HG03378 (cell line): ENCODE measurements around the gene PBX4.
A peak's percentile ranks its signal among the peaks of the same experiment; 100 is the strongest.

Experiments
- ATAC-seq: cut with Tn5 transposase; IDR thresholded peaks from one replicate; pipeline ENCODE4 v1.9.1; 2021; ENCODE audit warnings: mild to moderate bottlenecking, moderate library complexity; ENCODE audit not compliant: unreplicated experiment

Gene PBX4

DNA sequence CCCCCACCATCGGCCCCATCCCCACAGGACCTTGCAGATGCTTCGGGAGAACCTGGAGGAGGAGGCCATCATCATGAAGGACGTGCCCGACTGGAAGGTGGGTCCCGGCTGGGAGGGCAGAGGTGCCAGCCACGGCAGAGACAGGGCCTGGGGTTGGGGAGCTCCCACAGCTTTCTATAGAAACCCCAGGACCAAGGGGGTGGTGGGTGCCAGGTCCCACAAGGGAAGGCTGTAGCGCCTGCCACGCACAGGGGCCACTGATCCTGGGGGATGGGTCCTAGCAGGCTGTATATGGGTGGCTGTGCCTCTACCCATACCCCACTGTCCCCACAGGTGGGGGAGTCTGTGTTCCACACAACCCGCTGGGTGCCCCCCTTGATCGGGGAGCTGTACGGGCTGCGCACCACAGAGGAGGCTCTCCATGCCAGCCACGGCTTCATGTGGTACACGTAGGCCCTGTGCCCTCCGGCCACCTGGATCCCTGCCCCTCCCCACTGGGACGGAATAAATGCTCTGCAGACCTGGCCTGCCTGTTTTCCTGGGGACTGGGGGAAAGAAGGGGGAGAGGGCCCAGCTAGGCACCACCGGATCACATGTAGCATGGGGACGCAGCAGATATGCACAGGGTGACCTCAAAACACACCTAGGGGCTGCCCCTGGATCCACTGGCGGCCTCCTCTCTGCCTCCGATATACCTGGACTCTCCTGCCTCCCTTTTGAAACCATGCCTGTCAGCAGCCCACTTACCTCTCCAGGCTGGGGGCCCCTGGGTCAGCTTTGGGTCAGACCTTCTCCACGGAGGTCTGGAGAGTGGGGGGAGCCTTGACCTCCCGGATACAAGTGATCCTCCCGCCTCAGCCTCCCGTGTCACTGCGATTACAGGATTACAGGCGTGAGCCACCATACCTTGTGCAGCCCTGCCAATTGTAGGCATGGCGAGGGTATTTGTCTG lies 90.5 kb downstream of the PBX4 start:
- no peak for ATAC-seq

DNA sequence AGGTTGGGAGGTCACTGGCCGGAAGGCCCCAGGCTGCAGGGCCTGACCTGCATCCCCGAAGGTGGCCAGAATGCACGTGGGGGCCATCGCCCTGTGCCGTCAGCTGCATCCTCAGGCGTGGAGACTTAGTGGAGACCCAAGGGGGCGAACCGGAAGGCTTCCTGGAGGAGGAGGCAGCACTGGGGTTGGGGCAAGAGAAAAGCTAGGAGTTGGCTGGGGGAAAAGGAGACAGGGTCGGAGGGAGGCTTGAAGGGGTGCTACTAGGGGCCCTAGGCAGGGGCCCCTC lies 91.2 kb downstream of the PBX4 start:
- no peak for ATAC-seq

DNA sequence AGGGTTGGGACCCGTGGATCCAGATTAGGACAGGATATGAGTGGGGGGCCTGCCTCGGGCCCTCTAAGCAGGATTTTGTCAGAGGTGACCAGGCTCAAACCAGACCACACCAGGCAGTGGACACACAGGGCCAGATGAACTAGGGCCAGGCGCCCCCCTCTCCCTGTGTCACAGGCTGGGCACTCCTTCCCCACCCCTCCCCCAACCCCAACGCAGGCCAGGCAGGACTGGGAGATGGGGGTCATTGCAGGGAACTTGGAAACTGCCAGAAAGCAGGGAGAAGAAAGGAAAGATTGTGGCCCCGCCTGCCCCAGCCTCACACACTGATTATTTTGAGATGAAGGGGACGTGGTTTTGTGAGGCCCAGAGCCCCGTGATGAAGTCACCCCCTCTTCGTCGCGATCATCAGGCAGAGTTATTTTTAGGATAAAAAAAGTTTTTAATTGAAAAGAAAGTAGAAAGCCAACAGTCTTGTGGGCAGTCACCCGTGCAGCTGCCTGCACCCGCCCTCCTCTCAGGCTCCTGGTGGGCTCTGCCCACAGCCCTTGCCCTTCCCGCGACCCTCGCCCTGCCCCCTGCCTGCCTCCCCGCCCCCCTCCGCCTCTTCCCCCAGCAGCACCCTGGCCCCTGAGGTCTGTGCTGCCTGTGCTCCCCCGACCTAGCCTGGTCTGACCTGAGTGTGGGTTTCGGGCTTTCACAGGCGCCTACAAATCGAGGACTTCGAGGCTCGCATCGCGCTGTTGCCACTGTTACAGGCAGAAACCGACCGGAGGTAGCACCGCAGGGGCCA lies 91.7 kb downstream of the PBX4 start:
- no peak for ATAC-seq

DNA sequence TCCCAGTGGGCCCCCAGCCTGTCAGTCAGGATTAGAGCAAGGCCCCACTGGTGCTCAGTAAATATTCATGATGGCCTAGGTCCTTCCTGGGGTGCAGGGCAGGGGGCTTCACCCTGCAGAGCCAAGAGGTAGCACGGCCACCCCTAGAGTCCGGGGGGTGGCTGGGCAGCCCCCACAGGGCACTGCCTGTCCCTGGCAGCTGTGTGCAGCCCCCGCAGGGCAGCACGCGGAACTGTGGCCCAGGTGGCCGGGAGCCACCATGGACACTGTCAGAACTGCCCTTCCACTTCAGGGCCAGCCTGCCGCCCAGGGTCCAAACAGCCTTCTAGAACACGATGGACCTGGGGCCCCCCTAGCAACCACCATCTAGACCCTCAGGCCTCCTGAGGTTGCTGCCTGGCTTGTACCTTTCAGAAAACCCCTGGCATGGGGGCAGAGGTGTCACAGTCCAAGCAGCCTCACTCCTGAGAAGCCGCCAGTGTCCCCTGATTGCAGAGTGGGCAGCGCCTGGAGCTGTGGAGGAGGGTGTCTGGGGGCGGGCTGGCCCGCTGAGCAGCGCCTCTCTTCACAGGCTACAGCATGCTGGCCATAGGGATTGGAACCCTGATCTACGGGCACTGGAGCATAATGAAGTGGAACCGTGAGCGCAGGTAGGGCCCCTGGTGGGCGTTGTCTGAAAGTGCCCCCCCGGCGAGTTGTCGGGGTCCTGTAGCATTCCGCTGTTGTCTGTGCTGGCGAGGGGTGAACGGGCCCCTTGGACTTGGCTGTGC lies 92.7 kb downstream of the PBX4 start:
- no peak for ATAC-seq

DNA sequence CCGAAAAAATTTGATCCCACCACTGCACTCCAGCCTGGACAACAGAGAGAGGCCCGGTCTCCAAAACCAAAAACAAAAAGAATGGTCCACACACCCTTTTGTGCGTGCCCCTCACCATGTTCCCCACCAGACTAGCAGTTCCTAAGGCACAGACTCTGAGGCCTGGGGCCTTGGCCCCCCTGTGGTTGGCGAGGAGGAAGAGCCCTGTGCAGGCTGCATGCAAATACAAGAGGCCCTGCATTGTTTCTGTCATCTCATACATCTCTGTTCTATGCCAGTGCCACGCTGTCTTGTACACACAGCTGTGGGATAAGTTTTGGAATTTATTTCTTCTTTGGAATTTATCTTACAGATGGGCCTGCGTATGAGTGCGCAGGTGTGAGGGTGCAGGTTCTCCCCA lies 94.4 kb downstream of the PBX4 start:
- no peak for ATAC-seq

DNA sequence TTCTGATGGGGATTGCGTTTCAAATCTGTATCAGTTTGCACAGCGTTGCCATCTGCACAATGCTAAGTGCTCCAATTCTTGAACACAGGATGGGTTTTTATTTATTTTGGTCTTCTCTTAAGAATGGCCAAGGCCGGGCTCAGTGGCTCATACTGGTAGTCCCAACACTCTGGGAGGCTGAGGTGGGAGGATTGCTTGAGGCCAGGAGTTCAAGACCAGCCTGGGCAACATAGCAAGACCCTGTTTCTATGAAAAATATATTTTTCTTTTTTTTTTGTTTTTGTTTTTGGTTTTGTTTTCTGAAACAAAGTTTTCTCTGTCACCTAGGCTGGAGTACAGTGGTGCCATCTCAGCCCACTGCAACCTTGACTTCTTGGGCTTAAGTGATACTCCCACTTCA lies 95.3 kb downstream of the PBX4 start:
- ATAC-seq, result no peak

DNA sequence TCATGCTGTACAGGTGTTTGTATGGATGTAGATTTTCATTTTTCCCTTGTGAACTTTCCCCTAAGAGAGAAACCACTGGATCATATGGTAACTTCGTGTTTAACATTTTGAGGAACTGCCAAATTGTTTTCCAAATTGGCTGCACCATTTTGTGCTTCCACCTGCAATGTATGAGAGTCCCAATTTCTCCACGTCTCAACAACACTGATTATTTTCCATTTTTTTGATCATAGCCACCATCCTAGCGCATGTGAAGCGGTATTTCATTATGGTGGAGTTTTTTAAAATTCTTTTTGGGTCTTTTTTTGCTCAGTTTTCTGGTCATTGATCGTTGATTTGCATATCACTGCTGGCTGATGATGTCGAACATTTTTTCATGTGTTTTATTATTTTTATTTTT lies 97.5 kb downstream of the PBX4 start:
- ATAC-seq, result no peak

DNA sequence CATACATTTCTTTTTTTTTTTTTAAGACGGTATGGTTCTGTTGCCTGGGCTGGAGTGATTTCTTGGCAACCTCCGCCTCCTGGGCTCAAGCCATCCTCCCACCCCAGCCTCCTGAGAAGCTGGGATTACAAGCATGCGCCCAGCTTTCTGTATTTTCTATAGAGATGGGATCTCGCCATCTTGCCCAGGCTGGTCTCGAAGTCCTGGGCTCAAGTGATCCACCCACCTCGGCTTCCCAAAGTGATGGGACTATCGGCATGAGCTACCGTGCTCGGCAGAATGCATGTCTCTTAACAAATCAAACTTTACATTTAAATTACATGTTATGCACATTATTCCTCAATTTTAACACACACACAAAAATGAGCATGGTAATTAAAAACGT lies 101.3 kb downstream of the PBX4 start:
- no peak for ATAC-seq

DNA sequence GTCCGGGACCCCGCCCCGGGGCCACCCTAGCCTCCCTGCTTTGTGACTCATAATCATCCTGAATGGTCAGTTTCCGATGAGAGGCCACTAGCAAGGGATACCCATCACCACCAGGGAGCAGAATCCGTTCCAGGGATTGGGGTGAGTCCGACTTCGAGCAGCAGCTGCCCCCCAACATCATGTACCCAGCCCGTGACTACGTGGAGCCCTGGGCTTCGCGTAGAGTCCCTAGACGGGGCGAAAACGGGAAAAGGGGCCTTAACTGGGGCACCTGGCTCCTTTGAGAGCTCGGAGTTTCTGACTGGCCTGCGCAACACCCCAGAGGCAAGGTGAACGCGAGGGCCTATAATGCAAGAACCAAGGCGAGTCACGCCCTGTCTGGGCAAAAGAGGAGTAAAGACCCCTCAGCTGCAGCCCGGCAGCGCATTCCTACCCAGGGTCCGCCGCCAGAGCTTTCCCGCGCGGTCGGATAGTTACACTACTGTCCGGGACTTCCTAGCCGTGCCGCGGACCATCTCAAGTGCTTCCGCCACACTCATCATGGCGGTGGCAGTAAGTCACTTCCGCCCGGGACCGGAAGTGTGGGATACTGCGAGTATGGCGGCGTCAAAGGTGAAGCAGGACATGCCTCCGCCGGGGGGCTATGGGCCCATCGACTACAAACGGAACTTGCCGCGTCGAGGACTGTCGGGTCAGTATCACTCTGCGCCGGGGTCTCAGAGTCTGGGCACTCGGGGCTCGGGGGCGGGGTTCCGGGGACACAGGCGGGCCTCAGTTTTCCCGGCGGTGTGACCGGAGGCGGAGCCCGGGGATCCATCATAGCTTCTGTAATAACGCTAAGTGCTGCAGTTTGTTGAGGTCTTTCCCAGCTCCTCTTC lies 102.6 kb downstream of the PBX4 start, which contains the start of gene NDUFA13:
NDUFA13 (plus strand) TSS at position 584 of the 878 bp plus-strand sequence; CDS start at position 598, 14 bp downstream.
- peak; percentile 77 for ATAC-seq

DNA sequence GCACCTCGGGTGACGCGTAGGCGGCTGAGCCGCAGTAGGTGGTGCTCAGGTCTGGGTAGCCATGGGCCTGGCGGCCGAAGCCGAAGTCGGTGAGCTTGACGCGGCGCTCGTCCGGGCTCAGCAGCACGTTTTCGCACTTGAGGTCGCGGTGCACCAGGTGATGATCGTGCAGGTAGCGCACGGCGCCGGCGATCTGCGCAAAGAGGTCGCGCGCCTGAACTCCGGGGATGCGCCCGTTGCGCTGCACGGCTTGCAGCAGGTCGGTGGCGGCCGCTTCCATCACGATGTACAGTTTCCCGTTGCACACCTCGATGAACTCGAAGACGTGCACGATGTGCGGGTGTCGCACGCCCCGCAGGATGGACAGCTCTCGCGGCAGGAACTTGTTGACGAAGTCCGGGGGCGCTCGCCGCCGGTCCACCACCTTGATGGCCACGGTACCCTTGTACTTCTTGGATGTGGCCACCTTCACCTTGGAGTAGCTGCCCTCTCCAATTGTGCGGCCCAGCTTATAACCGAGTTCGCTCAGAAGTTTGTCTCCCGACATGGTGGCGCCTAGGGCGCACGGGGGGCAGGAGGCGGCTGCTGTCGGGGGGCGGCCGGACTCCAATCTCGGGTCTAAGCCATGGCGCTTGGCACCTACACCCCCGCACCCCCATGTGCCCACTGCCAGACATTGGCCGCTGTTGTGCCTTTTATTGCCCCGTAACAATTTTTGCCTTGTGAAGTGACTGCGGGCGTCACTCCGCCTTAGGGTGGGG lies 103.4 kb downstream of the PBX4 start, which contains the start of gene TSSK6:
TSSK6 (minus strand) TSS at position 668 of the 761 bp plus-strand sequence; CDS start at position 547, 121 bp downstream.
- ATAC-seq, result no peak

DNA sequence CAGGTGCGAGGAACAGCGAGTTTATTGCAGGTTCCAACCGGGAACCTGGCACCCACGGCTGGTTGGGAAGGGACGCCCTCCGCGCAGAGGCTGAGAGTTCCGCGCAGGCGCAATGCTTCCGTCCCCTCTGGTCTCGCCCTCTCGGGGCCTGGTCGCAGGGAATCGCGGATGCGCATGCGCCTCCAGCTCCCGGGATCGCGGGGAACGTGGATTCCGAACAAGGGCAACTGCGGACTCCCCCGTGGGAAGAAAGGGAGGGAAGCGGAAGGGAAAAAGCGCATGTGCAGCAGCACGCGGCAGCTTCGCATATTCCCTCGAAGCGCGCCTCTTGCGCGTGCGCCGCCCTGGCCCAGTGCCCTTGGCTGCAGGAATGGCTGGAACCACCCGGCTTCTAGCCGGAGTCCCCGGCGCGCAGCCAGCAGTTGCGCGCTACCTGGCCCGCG lies 104.3 kb downstream of the PBX4 start:
- no peak for ATAC-seq

DNA sequence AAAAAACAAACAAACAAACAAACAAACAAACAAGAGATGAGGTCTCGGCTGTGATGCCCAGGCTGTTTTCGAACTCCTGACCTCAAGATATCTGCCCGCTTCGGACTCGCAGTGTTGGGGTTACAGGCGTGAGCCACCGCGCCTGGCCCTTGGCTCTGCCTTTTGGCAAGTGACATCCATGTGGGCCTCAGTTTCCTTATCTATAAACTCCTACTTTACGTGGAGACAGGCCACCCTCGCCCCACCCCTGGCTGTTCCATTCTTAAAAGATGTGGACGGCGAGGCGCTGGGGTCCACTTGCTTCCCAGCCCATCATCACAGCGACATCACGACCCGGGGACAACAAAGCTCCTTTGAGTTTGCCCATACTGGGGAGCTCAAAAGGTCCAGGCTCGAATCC lies 104.8 kb downstream of the PBX4 start:
- no peak for ATAC-seq
